Right cardiac atrium (tissue), 5 donors: Measurements from ENCODE around the gene CSN2. TPM values are rescaled to one million over a fixed set of nuclear protein-coding genes. Genes with fewer than 3 reads are reported as not detected.

Experiments
- ATAC-seq, 2 donors: fragments of 200-7000 bp; cut with Tn5 transposase; one replicate each; pipeline versions ENCODE4 v1.8.0 to v1.9.1; 2020; ENCODE audit warnings: moderate library complexity in 2 of 2, mild to moderate bottlenecking in 1 of 2
- DNase-seq, 3 donors: peaks; one replicate each; pipeline ENCODE4 v3.0.0-alpha.2; 2020
- H3K27ac ChIP-seq: one replicate; pipeline ENCODE4 v1.5.1; 2013; ENCODE audit warnings: mild to moderate bottlenecking, low read length, control low read depth, moderate library complexity
- H3K27me3 ChIP-seq: one replicate; pipeline ENCODE4 v1.6.1; 2013; ENCODE audit not compliant: control insufficient read depth, insufficient read depth
- H3K4me1 ChIP-seq: one replicate; pipeline ENCODE4 v1.6.1; 2013; ENCODE audit warnings: low read length; ENCODE audit not compliant: control insufficient read depth, insufficient read depth
- H3K4me3 ChIP-seq: one replicate; pipeline ENCODE4 v1.5.1; 2013; ENCODE audit warnings: low read length, control low read depth
- H3K9me3 ChIP-seq: one replicate; pipeline ENCODE4 v1.6.1; 2013; ENCODE audit warnings: low read length; ENCODE audit not compliant: control insufficient read depth
- WGBS: extraction: QIAGEN DNeasy Blood & Tissue Kit; methylation state at CpG from one replicate; pipeline ENCODE4 v1.1.7; 2013; 5-methylcytosine and 5-hydroxymethylcytosine counted together
- intact Hi-C, 4 donors: fragments of 100-400 bp; cut with DNase I; formaldehyde crosslinking; loops; one replicate each; pipeline versions ENCODE4 v1.11.0 to v1.14.0; 2022 to 2023
- long read RNA-seq, 4 donors: library from polyadenylated mRNA; unstranded; transcript quantifications; one replicate each; pipeline ENCODE4 v2.0.0, GENCODE V29; 2020 to 2021
- polyA plus RNA-seq: library from polyadenylated mRNA; stranded (reverse); fragments of 200-250 nt; gene quantifications from one replicate; pipeline ENCODE4 v1.2.3, GENCODE V29; 2013
- total RNA-seq, 4 donors: library from RNA; stranded (reverse); fragmentation: NEBNext Ultra II Directional; extraction: Animal tissue kit (Norgen Biotek cat#: 25700); gene quantifications; one replicate each; pipeline ENCODE4 v1.2.1, GENCODE V29; 2021
- donor health status: healthy with polysubstance abuse.
- donor health status: DM: no; HTN: yes; CAD: no.
- donor health status: DM: no; HTN: no; CAD: no.
- donor health status: DM: no; HTN: yes; CAD: no; lungs with severe emphysema.
- donor health status: DM: yes; HTN: yes; CAD: no.

CSN2 gene, protein sequence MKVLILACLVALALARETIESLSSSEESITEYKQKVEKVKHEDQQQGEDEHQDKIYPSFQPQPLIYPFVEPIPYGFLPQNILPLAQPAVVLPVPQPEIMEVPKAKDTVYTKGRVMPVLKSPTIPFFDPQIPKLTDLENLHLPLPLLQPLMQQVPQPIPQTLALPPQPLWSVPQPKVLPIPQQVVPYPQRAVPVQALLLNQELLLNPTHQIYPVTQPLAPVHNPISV
- total RNA-seq, result not detected
- not detected for polyA plus RNA-seq
- long read RNA-seq, donor 1, result 0 reads
- long read RNA-seq, donor 2, result 0 reads
- long read RNA-seq, donor 3, result 0 reads
- long read RNA-seq, donor 4, result 0 reads

- H3K27me3 ChIP-seq, result no peaks in the 10 kb centered on the region
- no peak within 1 kb of the TSS for H3K4me3 ChIP-seq
- no peak within 1 kb of the TSS for H3K27ac ChIP-seq
- DNase-seq (no peak), ATAC-seq (no peak)
- no peaks in the 10 kb centered on the region for H3K9me3 ChIP-seq
- H3K4me1 ChIP-seq, result no peaks in the 10 kb centered on the region
- intact Hi-C loops, result no loop called here
- WGBS, result 77% methylated on average over 2 of the region's 2 CpGs
Measured at GRCh38 chr4:69965628-69966027, at the start of gene CSN2. CSN2 (minus strand) TSS chr4:69965728; CDS start chr4:69960995, 4,733 bp downstream.

GRCh38 chr4:70008771-70009170 lies 43.2 kb upstream of the CSN2 start:
- Histone ChIP-seq H3K27ac (no peak overlapping the region), H3K4me3 (no peak overlapping the region), H3K27me3 (no peaks in the 10 kb centered on the region), H3K4me1 (no peaks in the 10 kb centered on the region), H3K9me3 (no peaks in the 10 kb centered on the region)
- ATAC-seq (no peak), DNase-seq (no peak)
- 38% methylated on average over 3 of the region's 3 CpGs for WGBS
- intact Hi-C loops, result no loop called here

DNA sequence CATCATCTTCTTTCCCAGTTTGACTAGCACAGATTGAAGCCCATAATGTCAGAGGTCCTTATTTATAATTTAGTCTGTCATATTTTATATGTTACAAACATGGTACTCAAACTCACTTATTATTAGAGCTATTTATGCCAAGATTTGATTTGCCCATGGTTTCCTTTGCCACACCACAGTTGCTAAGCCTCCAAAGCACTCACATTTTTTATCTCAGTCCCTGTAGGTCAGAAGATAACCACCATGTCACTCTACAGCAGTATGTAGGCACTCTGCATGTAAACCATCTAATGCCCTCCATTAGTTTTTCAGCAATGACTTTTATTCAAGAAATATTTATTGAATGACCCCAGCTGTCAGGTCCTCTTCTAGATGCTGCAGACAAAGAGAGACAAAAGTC lies 37.0 kb upstream of the CSN2 start:
- intact Hi-C loops, result no loop called here
- Histone ChIP-seq H3K27ac (no peak overlapping the region), H3K4me3 (no peak overlapping the region), H3K27me3 (no peaks in the 10 kb centered on the region), H3K9me3 (no peaks in the 10 kb centered on the region), H3K4me1 (no peaks in the 10 kb centered on the region)
- DNase-seq (no peak), ATAC-seq (no peak)

- intact Hi-C loops, result no loop called here
- no peaks in the 10 kb centered on the region for H3K27me3 ChIP-seq
- DNase-seq (no peak), ATAC-seq (no peak)
- H3K27ac ChIP-seq, result no peak overlapping the region
- 85% methylated on average over 1 of the region's 1 CpG for WGBS
- H3K4me3 ChIP-seq, result no peak overlapping the region
- H3K9me3 ChIP-seq, result no peaks in the 10 kb centered on the region
- H3K4me1 ChIP-seq, result no peaks in the 10 kb centered on the region
Measured at GRCh38 chr4:70000711-70001110, 35.2 kb upstream of the CSN2 start.

GRCh38 chr4:69999420-69999819 lies 33.9 kb upstream of the CSN2 start:
- intact Hi-C loops, result no loop called here
- no peaks in the 10 kb centered on the region for H3K4me1 ChIP-seq
- no peak for ATAC-seq
- no peaks in the 10 kb centered on the region for H3K9me3 ChIP-seq
- no peak for DNase-seq
- WGBS, result 85% methylated on average over 3 of the region's 3 CpGs
- no peaks in the 10 kb centered on the region for H3K27me3 ChIP-seq
- no peak overlapping the region for H3K4me3 ChIP-seq
- no peak overlapping the region for H3K27ac ChIP-seq

GRCh38 chr4:69995526-69996016 lies 30.0 kb upstream of the CSN2 start, which contains the start of gene STATH:
STATH (plus strand) TSS chr4:69995966; CDS start chr4:69998438, 2,472 bp downstream.
- no peak within 1 kb of the TSS for H3K27ac ChIP-seq
- no peaks in the 10 kb centered on the region for H3K9me3 ChIP-seq
- H3K4me1 ChIP-seq, result no peaks in the 10 kb centered on the region
- DNase-seq (no peak), ATAC-seq (no peak)
- intact Hi-C loops, result no loop called here
- H3K27me3 ChIP-seq, result no peaks in the 10 kb centered on the region
- WGBS, result 58% methylated on average over 3 of the region's 3 CpGs
- no peak within 1 kb of the TSS for H3K4me3 ChIP-seq

GRCh38 chr4:69994782-69995181 lies 29.3 kb upstream of the CSN2 start:
- no peak for ATAC-seq
- Histone ChIP-seq H3K4me1 (no peaks in the 10 kb centered on the region), H3K4me3 (no peak overlapping the region), H3K9me3 (no peaks in the 10 kb centered on the region), H3K27me3 (no peaks in the 10 kb centered on the region), H3K27ac (no peak overlapping the region)
- no peak for DNase-seq
- intact Hi-C loops, result no loop called here
- WGBS, result 79% methylated on average over 5 of the region's 5 CpGs

- H3K4me1 ChIP-seq, result no peaks in the 10 kb centered on the region
- no peak overlapping the region for H3K27ac ChIP-seq
- no peak for ATAC-seq
- H3K9me3 ChIP-seq, result no peaks in the 10 kb centered on the region
- DNase-seq, result no peak
- H3K4me3 ChIP-seq, result no peak overlapping the region
- intact Hi-C loops, result no loop called here
- WGBS, result 54% methylated on average over 4 of the region's 4 CpGs
- H3K27me3 ChIP-seq, result no peaks in the 10 kb centered on the region
Measured at GRCh38 chr4:69991016-69991415, 25.5 kb upstream of the CSN2 start.

GRCh38 chr4:69986663-69987062 lies 21.1 kb upstream of the CSN2 start:
- Histone ChIP-seq H3K9me3 (no peaks in the 10 kb centered on the region), H3K4me3 (no peak overlapping the region), H3K4me1 (no peaks in the 10 kb centered on the region), H3K27me3 (no peaks in the 10 kb centered on the region), H3K27ac (no peak overlapping the region)
- DNase-seq, result no peak
- 67% methylated on average over 1 of the region's 1 CpG for WGBS
- intact Hi-C loops, result no loop called here
- no peak for ATAC-seq

DNA sequence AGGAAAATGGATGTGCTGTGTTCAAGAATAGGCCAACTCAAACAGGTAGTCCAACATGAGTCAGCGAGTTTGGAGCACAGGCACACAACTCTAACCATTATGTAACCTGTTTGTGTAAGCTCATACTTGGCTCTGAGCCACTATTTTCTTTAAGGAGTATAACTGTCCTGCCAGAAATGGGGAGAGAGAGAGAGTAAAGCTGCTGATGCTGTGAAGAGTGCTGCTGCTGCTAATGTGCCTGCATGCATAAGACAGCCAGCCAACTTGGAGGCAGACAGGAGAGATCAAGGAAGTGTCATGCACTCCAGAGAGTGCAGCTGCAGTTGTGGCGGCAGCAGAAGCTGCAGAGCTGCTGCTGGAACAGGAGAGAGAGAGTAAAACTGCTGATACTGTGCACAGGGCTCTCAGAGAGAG lies 18.5 kb upstream of the CSN2 start:
- ATAC-seq (peak; percentile 29 to 50), DNase-seq (no peak)
- no peak overlapping the region for H3K27ac ChIP-seq
- intact Hi-C loops, result no loop called here
- 21% methylated on average over 2 of the region's 2 CpGs for WGBS
- H3K4me3 ChIP-seq, result no peak overlapping the region
- H3K9me3 ChIP-seq, result no peaks in the 10 kb centered on the region
- no peaks in the 10 kb centered on the region for H3K4me1 ChIP-seq
- no peaks in the 10 kb centered on the region for H3K27me3 ChIP-seq

- H3K4me3 ChIP-seq, result no peak overlapping the region
- no peak for ATAC-seq
- no peaks in the 10 kb centered on the region for H3K4me1 ChIP-seq
- H3K27me3 ChIP-seq, result no peaks in the 10 kb centered on the region
- no peaks in the 10 kb centered on the region for H3K9me3 ChIP-seq
- no peak overlapping the region for H3K27ac ChIP-seq
- no peak for DNase-seq
- intact Hi-C loops, result no loop called here
Measured at GRCh38 chr4:69977582-69977981, 12.1 kb upstream of the CSN2 start.

DNA sequence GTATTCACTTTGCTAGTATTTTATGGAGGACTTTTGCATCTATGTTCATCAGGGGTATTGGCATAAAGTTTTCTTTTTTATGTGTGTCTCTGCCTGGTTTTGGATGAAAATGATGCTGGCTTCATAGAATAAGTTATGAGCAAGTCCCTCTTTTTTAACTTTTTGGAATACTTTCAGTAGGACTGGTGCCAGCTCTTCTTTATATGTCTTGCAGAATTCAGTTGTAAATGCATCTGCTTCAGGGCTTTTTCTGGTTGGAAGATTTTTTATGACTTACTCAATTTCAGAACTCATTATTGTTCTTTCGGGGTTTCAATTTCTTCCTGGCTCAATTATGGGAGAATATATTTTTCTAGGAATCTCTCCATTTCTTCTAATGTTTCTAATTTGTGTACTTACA lies 9.1 kb upstream of the CSN2 start:
- Histone ChIP-seq H3K4me3 (no peak overlapping the region), H3K9me3 (no peaks in the 10 kb centered on the region), H3K4me1 (no peaks in the 10 kb centered on the region), H3K27ac (no peak overlapping the region), H3K27me3 (no peaks in the 10 kb centered on the region)
- intact Hi-C loops, result no loop called here
- DNase-seq (no peak), ATAC-seq (no peak)
- WGBS, result 55% methylated on average over 1 of the region's 1 CpG
